Activated CD8-positive, alpha-beta memory T cell treated with anti-CD3 and anti-CD28 coated beads for 48 hours (primary cell): ENCODE measurements around the gene CACFD1.

ENCODE experiments used
- DNase-seq, 3 experiments: peaks; one replicate each; pipeline ENCODE4 v3.0.0-alpha.2; 2020; ENCODE audit warnings: low read depth in 2 of 3, low spot score in 2 of 3

The CACFD1 gene

GRCh38 chr9:133463864-133464615, 4.3 kb downstream of the CACFD1 start:
- no peak for DNase-seq

DNA sequence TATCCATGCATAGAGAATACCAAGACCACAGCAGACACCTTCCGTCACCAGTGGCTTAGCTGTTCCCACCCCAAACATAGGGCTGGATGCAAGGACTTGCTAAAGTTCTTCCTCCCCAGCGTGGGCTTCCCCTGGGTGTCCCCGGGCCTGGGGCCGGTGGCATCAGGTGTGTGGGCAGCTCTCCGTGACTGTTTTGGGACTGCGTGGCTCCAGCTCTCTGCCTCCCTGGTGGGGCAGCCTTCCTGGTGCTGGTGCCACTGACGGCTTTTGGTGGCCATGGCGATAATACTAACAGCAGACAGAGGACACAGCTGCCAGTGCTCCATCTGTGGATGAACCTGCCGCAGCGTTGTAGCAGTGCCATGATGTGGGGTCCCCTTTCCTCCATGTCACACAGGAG, 4.9 kb downstream of the CACFD1 start:
- no peak for DNase-seq

- DNase-seq: no peak
These were observed 6.2 kb downstream of the CACFD1 start for GRCh38 chr9:133465984-133466383.

DNA sequence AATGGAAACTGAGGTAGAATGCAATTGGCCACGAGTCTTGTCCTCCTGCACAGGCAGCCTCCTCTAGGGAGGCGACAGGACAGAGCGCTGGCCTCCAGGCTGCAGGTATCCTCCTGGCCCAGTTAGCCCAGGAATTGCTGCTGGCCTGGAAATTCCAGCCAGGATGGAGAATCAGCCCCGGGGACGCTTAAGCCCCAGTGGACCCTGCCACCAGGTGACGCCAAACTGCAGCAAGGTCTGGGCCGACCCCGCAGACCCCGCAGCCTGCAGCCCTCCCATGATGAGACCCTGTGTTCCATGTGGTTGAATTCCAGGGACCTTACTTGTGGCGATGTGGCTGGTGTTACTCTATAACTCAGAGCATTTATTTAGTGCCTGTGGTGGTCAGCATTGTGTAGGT, 7.3 kb downstream of the CACFD1 start:
- DNase-seq: no peak

DNA sequence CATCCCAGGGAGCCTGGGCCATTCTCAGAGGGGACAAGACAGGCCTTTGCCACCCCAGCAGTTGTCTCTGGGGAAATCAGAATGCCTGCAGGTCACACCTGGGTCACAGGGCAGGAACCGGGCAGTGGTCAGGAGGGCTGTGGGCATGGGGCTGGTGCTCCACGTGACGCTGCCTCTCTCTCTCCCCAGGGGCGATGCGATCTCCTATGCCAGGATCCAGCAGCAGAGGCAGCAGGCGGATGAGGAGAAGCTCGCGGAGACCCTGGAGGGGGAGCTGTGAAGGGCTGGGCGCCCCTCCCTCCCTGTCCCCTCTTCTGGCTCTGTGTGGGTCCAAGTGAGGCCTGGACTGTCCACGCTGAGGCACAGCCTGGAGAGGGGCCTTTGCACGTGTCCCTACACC, 8.6 kb downstream of the CACFD1 start:
- DNase-seq: no peak

- no peak for DNase-seq
These were observed 9.1 kb downstream of the CACFD1 start for GRCh38 chr9:133468777-133469421.

GRCh38 chr9:133470427-133470924, 10.7 kb downstream of the CACFD1 start:
- no peak for DNase-seq

GRCh38 chr9:133470988-133471387, 11.2 kb downstream of the CACFD1 start:
- no peak for DNase-seq

GRCh38 chr9:133471551-133472276, 11.9 kb downstream of the CACFD1 start:
- no peak for DNase-seq

GRCh38 chr9:133472277-133472645, 12.5 kb downstream of the CACFD1 start:
- no peak for DNase-seq

- DNase-seq: no peak
These were observed 13.1 kb downstream of the CACFD1 start for GRCh38 chr9:133472753-133473378.

DNA sequence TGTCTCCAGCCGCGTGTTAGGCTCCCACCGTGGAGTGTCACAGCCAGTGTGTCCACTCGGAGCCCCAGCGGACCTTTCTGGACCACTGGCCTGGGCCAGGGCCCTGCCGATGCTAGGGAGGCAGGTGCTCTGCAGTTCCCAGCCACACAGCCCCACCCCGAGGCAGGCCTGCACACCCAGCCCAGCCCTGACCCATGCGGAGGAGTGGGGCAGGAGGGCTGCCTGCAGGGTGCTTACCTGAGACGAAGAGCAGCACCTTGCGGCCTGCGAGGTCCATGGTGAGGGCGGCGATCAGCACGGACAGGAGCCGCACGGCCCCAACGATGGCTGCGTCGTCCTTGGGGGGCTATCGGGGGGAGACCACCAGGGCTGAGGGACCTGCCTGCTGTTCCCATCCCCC, 14.0 kb downstream of the CACFD1 start:
- DNase-seq: no peak

DNA sequence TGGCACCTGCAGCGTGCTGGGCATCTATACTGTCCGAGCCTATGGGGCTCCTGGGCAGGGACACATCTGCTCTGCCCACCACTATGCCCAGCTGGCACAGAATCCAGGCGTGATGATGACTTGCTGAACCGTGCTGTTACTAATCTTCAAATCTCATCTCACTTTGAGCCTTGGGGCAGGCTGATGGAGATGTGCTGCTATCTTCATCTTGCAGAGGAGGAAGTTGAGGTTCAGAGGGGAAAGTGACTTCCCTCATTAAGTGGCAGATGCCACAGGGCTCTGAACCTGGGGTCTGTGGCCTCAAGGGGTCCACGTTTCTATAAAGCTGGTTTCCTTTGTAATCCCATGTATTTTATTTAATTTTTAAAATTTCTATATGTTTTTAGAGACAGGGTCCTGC, 14.4 kb downstream of the CACFD1 start:
- no peak for DNase-seq

- no peak for DNase-seq
These were observed 15.1 kb downstream of the CACFD1 start for GRCh38 chr9:133474853-133475252.

DNA sequence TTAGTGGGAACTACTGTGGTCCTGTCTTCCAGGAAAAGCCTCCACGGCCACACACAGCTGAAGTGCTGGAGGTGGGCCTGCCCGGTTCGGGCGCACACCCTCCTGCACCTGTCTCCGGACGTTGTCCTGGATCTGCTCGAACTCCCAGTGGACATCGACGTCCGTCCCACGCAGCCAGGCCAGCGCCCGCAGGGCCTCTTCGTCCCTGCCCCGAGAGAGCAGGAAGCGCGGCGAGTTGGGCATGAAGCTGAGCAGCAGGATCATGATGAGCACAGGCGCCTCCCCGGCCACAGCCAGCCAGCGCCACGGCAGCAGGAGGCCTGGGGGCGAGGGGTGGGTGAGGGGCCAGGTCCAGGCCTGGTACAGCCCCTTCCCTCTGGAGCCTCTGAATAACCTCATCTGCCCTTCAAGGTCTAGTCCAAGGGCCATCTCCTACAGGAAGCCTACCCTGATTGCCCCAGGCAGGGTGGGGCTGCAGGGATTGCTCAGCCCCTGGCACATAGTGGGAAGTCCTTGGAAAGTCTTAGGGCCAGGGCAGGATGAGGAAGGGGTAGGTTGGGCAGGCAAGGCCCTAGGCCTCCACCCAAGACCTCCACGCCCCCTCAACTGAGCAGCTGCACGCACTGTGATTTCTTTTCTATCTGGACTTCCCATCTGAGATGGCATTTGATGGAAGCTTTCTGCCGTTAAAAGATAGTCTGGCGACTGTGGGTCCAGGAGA, 15.7 kb downstream of the CACFD1 start:
- no peak for DNase-seq

- no peak for DNase-seq
These were observed 16.5 kb downstream of the CACFD1 start for GRCh38 chr9:133476036-133476931.

GRCh38 chr9:133476941-133477340, 17.2 kb downstream of the CACFD1 start:
- DNase-seq: no peak

GRCh38 chr9:133477461-133477860, 17.7 kb downstream of the CACFD1 start:
- DNase-seq: no peak

DNA sequence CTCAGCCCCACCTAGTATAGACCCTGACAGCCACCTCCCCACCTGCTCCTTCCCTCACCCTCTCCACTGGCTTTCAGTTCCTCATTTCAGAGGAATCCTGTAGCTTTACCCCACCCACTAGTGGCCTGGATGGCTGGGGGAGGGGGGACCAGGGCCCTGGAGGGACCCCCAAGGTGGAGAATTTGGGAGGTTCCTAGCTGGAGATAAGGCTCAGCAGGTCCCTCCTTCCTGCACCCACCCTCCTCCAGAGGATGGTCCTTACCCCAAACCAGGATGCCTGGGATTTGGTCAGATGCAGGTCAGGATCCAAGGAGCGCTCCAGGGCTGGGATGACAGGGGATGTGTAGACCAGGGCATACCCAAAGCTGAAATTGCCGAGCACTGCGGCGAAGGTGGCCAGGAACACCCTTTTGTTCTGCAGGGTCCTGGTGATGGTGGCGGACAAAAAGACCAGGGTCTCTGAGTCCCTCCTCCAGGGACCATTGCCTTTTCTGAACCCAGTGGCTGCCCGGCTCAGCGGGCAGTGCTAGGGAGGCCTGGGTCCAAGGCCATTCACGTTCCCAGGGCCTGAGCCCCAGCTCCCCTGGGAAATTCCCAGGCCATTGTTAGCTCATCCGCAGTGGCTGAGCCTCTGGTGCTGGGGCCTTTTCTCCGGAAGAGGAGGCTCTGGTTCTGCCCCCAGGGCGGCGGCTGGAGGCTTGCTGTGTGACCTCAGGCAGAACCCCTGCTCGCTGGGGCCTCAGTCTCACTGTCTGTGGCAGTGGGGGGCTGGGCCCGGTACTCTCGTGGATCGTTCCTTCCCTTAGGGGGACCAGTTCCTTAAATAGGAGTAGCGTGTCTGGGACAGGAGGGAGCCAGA, 18.4 kb downstream of the CACFD1 start:
- DNase-seq: no peak
